ENCODE measurements around the gene PAQR8.

DNA sequence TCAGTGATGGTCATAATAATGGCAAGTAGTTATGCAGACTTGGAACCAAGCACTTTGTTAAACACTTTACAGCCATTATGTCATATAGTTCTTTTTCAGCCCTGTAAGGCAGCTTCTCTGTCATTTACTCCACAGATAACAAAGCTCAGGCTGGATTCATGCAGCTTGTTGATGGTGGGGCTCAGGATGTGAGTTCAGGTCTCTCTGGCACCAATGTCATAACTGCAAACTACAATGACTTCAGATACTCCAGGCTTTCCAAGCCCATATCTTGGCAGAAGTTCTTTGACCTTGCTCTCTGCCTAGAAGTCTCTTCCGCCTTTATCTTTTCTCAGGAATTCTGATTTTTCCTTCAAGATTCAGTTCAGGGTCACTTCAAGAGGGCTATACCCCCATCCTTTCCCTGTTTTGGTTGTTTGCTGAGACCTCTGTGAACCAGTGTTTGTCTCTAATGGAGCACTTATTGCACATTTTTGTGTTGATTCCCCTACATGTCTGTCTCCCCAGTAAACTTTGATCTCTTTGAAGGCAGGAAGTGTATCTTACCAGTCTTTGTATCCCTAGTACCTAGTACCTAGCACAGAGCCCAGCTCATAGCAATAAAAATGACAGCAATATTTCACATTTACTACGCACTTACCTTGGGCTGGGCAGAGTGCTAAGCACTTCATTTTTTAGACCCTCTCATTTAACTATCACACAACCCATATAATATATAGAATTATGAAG, 38.5 kb downstream of the PAQR8 start:
- no peak for TF ChIP-seq CTCF (IDR thresholded peaks at IDR 0.05)
- no peak for TF ChIP-seq POLR2A (IDR thresholded peaks at IDR 0.05)

Data from Peyer's patch (tissue), 4 donors.